HCT116 (cell line): ENCODE results near the gene ANXA4. TPM values are rescaled to one million over a fixed set of nuclear protein-coding genes. Genes with fewer than 3 reads are reported as not detected.

Experiments used
- ATAC-seq: fragments of 200-7000 bp; cut with Tn5 transposase; 2 replicates; pipeline ENCODE4 v1.9.1; 2020; ENCODE audit warnings: mild to moderate bottlenecking, moderate library complexity
- BruUV-seq: library from RNA; stranded (reverse); fragments of 400-500 nt; replicated peaks from 2 replicates; lab custom pipeline; 2021; lab: Mats Ljungman, UMichigan
- CTCF ChIA-PET: fragments of 300-600 bp; sonication (Branson Sonifier 250); formaldehyde crosslinking; loops from one replicate; lab custom pipeline; 2021; ENCODE audit warnings: antibody characterized with exemption; lab: Charles Lee
- POLR2A ChIA-PET: fragments of 300-600, 350-600 bp; sonication (Branson Sonifier 250); formaldehyde crosslinking; loops from one replicate; lab custom pipeline; 2021; ENCODE audit warnings: antibody characterized with exemption; lab: Charles Lee
- RAD21 ChIA-PET, 2 experiments: fragments of 300-600 bp; sonication (Branson Sonifier 250); formaldehyde crosslinking; loops; one replicate each; lab custom pipeline; 2023; ENCODE audit warnings: low total read pairs in 2 of 2; ENCODE audit not compliant: uncharacterized antibody in 2 of 2, unreplicated experiment in 2 of 2, low non-redundant PET in 1 of 2; lab: Charles Lee
- DNase-seq: peaks from one replicate; pipeline ENCODE4 v3.0.0-alpha.2; 2010; ENCODE audit warnings: low read depth, low spot score
- H2AFZ ChIP-seq: fragments of 200-600 bp; shearing (Covaris generic), sonication (generic); 2 replicates; pipeline ENCODE4 v1.6.1; 2017; ENCODE audit warnings: low read depth, mixed run types, mixed read lengths, antibody characterized with exemption, low read length; ENCODE audit not compliant: poor library complexity, severe bottlenecking
- H3K27ac ChIP-seq: 2 replicates; pipeline ENCODE4 v1.5.1; 2012; ENCODE audit warnings: low read depth, low read length
- H3K27me3 ChIP-seq: fragments of 200-600 bp; sonication (generic); 2 replicates; pipeline ENCODE4 v1.6.1; 2016; ENCODE audit warnings: mixed run types, low read length, mixed read lengths; ENCODE audit not compliant: insufficient read depth
- H3K36me3 ChIP-seq, 2 experiments: fragments of 200-500 bp in 1 of 2; fragments of 200-600 bp in 1 of 2; sonication (Bioruptor generic) in 1 of 2; sonication (generic) in 1 of 2; 2 replicates each; pipeline versions ENCODE4 v1.5.1 to v1.6.1; 2014 to 2016; ENCODE audit warnings: low read length in 2 of 2, inconsistent platforms in 1 of 2, mixed read lengths in 1 of 2, mixed run types in 1 of 2; ENCODE audit not compliant: insufficient read depth in 2 of 2, control insufficient read depth in 1 of 2
- H3K4me1 ChIP-seq, 2 experiments: fragments of 200-600 bp in 1 of 2; sonication (generic) in 1 of 2; 2 replicates each; pipeline versions ENCODE4 v1.5.1 to v1.6.1; 2012 to 2017; ENCODE audit warnings: low read length in 2 of 2, inconsistent platforms in 1 of 2, mild to moderate bottlenecking in 1 of 2, mixed read lengths in 1 of 2, mixed run types in 1 of 2, moderate library complexity in 1 of 2; ENCODE audit not compliant: insufficient read depth in 2 of 2, control insufficient read depth in 1 of 2
- H3K4me2 ChIP-seq: fragments of 200-600 bp; sonication (generic); 2 replicates; pipeline ENCODE4 v1.6.1; 2017; ENCODE audit warnings: mixed run types, low read length, mixed read lengths
- H3K4me3 ChIP-seq, 2 experiments: fragments of 200-600 bp in 1 of 2; sonication (generic) in 1 of 2; replicated peaks in 1 of 2; 2 replicates each; pipeline ENCODE4 v1.5.1; 2011 to 2016; ENCODE audit warnings: low read length in 2 of 2, control low read depth in 1 of 2, low read depth in 1 of 2, mild to moderate bottlenecking in 1 of 2, mixed read lengths in 1 of 2, mixed run types in 1 of 2
- H3K79me2 ChIP-seq: fragments of 200-600 bp; sonication (generic); 2 replicates; pipeline ENCODE4 v1.6.1; 2017; ENCODE audit warnings: mild to moderate bottlenecking, mixed run types, low read length, moderate library complexity, mixed read lengths; ENCODE audit not compliant: insufficient read depth
- H3K9ac ChIP-seq: fragments of 200-600 bp; sonication (generic); 2 replicates; pipeline ENCODE4 v1.6.1; 2016; ENCODE audit warnings: low read length, mixed read lengths
- H3K9me2 ChIP-seq: fragments of 200-600 bp; sonication (generic), shearing (Covaris generic); 2 replicates; pipeline ENCODE4 v1.6.1; 2017; ENCODE audit warnings: mixed run types, mild to moderate bottlenecking, moderate library complexity; ENCODE audit not compliant: insufficient read depth
- H3K9me3 ChIP-seq, 2 experiments: fragments of 200-500 bp in 1 of 2; fragments of 200-600 bp in 1 of 2; sonication (Bioruptor generic) in 1 of 2; sonication (generic) in 1 of 2; 2 replicates each; pipeline ENCODE4 v1.6.1; 2014 to 2017; ENCODE audit warnings: low read length in 2 of 2, mixed read lengths in 2 of 2, inconsistent platforms in 1 of 2, low read depth in 1 of 2, mild to moderate bottlenecking in 1 of 2, mixed run types in 1 of 2, moderate library complexity in 1 of 2; ENCODE audit not compliant: control insufficient read depth in 1 of 2, insufficient read depth in 1 of 2
- H4K20me1 ChIP-seq: fragments of 200-600 bp; sonication (generic), shearing (Covaris generic); 2 replicates; pipeline ENCODE4 v1.6.1; 2017; ENCODE audit warnings: mixed run types, mild to moderate bottlenecking, moderate library complexity; ENCODE audit not compliant: insufficient read depth
- CEBPB ChIP-seq: IDR thresholded peaks from 2 replicates; pipeline ENCODE4 v1.6.1; 2012; ENCODE audit warnings: low read depth
- EGR1 ChIP-seq: IDR thresholded peaks from 2 replicates; pipeline ENCODE4 v1.6.1; 2012; ENCODE audit warnings: low read depth
- EZH2 ChIP-seq: fragments of 200-600 bp; sonication (generic); IDR thresholded peaks from 2 replicates; pipeline ENCODE4 v1.6.1; 2017; ENCODE audit warnings: antibody characterized with exemption, mixed run types
- FOSL1 ChIP-seq: IDR thresholded peaks from 2 replicates; pipeline ENCODE4 v1.6.1; 2012; ENCODE audit warnings: low read depth
- JUND ChIP-seq: IDR thresholded peaks from 2 replicates; pipeline ENCODE4 v1.6.1; 2012
- MAX ChIP-seq: IDR thresholded peaks from 2 replicates; pipeline ENCODE4 v1.6.1; 2012
- POLR2A ChIP-seq: IDR thresholded peaks from 2 replicates; pipeline ENCODE4 v1.7.0; 2011; ENCODE audit warnings: borderline replicate concordance; ENCODE audit not compliant: insufficient read depth, insufficient read length; ENCODE audit errors: extremely low read depth
- POLR2AphosphoS5 ChIP-seq: IDR thresholded peaks from 2 replicates; pipeline ENCODE4 v1.6.1; 2011; ENCODE audit warnings: mild to moderate bottlenecking, low read depth, low read length, moderate library complexity
- RAD21 ChIP-seq: IDR thresholded peaks from 2 replicates; pipeline ENCODE4 v1.6.1; 2012; ENCODE audit warnings: low read depth, mild to moderate bottlenecking
- SIN3A ChIP-seq: IDR thresholded peaks from 2 replicates; pipeline ENCODE4 v1.6.1; 2012; ENCODE audit warnings: low read depth
- SRF ChIP-seq: IDR thresholded peaks from 2 replicates; pipeline ENCODE4 v1.6.1; 2012; ENCODE audit warnings: low read depth
- TCF7L2 ChIP-seq: IDR thresholded peaks from 2 replicates; pipeline ENCODE4 v1.7.0; 2011; ENCODE audit warnings: borderline replicate concordance, inconsistent platforms; ENCODE audit not compliant: insufficient read depth, insufficient read length; ENCODE audit errors: extremely low read depth
- YY1 ChIP-seq: IDR thresholded peaks from 2 replicates; pipeline ENCODE4 v1.6.1; 2011; ENCODE audit warnings: low read length, low read depth, moderate library complexity, mild to moderate bottlenecking; ENCODE audit not compliant: insufficient replicate concordance; ENCODE audit errors: extremely low read depth
- ZBTB33 ChIP-seq: IDR thresholded peaks from 2 replicates; pipeline ENCODE4 v1.6.1; 2011; ENCODE audit warnings: mild to moderate bottlenecking, low read length, moderate library complexity; ENCODE audit not compliant: insufficient replicate concordance; ENCODE audit errors: extremely low read depth
- intact Hi-C: fragments of 100-400 bp; cut with micrococcal nuclease; formaldehyde crosslinking; loops from 2 replicates; pipeline ENCODE4 v1.10.0; 2022
- total RNA-seq: library from RNA; stranded (reverse); gene quantifications from one replicate; pipeline ENCODE4 v1.2.1, GENCODE V29; 2021; ENCODE audit not compliant: unreplicated experiment

ANXA4 gene
- total RNA-seq, 1 experiment from 2014 or later = 64.6 TPM

GRCh38 chr2:69796174-69796573, 54.2 kb downstream of the ANXA4 start:
- Histone ChIP-seq H3K9me2 (no peaks in the 10 kb centered on the region), H3K9ac (no peak overlapping the region), H2AFZ (no peak overlapping the region), H3K9me3 (no peaks in the 10 kb centered on the region), H3K4me2 (no peak overlapping the region), H4K20me1 (no peaks in the 10 kb centered on the region), H3K27me3 (no peaks in the 10 kb centered on the region), H3K27ac (no peak overlapping the region), H3K4me3 (no peak overlapping the region), H3K79me2 (no peaks in the 10 kb centered on the region), H3K36me3 (no peaks in the 10 kb centered on the region), H3K4me1 (no peaks in the 10 kb centered on the region)
- intact Hi-C loops = no loop called here
- CTCF ChIA-PET = interaction anchor here (1.6 kb wide), 1 partner anchor 71 kb away, joined by 6 read pairs; no protein-coding TSS in a partner anchor
- no TSS peak for BruUV-seq
- ATAC-seq = no peak
- TF ChIP-seq EZH2 (no peak), RAD21 (peak; percentile 50; the same call in 1 of the 2 replicates), CEBPB (no peak)
- DNase-seq = no peak
- RAD21 ChIA-PET = no interaction called here
- POLR2A ChIA-PET = no interaction called here

- no peak overlapping the region for H3K27ac ChIP-seq
- no peaks in the 10 kb centered on the region for H3K9me3 ChIP-seq
- intact Hi-C loops = no loop called here
- no peaks in the 10 kb centered on the region for H3K27me3 ChIP-seq
- no peaks in the 10 kb centered on the region for H3K36me3 ChIP-seq
- H3K9ac ChIP-seq = no peak overlapping the region
- ChIA-PET POLR2A (no interaction called here), CTCF (interaction anchor here (1.6 kb wide), 1 partner anchor 72 kb away, joined by 6 read pairs; no protein-coding TSS in a partner anchor), RAD21 (no interaction called here)
- no peaks in the 10 kb centered on the region for H3K9me2 ChIP-seq
- no peak overlapping the region for H3K4me3 ChIP-seq
- H3K4me2 ChIP-seq = no peak overlapping the region
- BruUV-seq = no TSS peak
- DNase-seq (no peak), ATAC-seq (no peak)
- no peaks in the 10 kb centered on the region for H3K79me2 ChIP-seq
- H3K4me1 ChIP-seq = no peaks in the 10 kb centered on the region
- H2AFZ ChIP-seq = no peak overlapping the region
- no peaks in the 10 kb centered on the region for H4K20me1 ChIP-seq
- TF ChIP-seq FOSL1 = no peak
- no peak for TF ChIP-seq EGR1
- no peak for TF ChIP-seq SIN3A
- no peak for TF ChIP-seq YY1
- TF ChIP-seq SRF = no peak
- TF ChIP-seq ZBTB33 = no peak
- TF ChIP-seq POLR2AphosphoS5 = no peak
- no peak for TF ChIP-seq RAD21
- no peak for TF ChIP-seq POLR2A
- no peak for TF ChIP-seq JUND
- TF ChIP-seq MAX = no peak
- no peak for TF ChIP-seq TCF7L2
Measured at GRCh38 chr2:69797235-69797634, 55.3 kb downstream of the ANXA4 start.
